NCI-H1092 treated with DMSO at 0.1 percent for 48 hours (cell line): ENCODE measurements around the gene PYGL.
"Not testable (repeated sequence)": the region's sequence is repeated elsewhere in the genome, so short reads cannot be mapped to it uniquely, and the experiment has no call there.

ENCODE experiments used
- DNase-seq: peaks from one replicate; lab custom pipeline; 2025; lab: John Stamatoyannopoulos, UW

Gene PYGL

GRCh38 chr14:50926851-50927386 lies 17.4 kb downstream of the PYGL start:
- no peak for DNase-seq

DNA sequence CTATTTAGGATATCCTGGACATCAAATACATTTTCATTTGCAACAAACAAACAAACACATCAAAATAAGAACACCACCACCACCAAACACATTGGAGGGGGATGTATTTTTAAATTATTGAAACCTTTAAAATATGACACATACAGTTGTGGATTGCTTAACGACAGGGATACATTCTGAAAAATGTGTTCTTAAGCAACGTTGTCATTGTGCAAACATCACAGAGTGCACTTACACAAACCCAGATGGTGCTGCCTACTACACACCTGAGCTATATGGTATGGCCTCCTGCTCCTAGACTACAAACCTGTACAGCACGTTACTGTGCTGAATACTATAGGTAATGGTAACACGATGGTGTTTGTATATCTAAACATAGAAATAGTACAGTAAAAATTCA lies 19.4 kb downstream of the PYGL start:
- DNase-seq: no peak

DNA sequence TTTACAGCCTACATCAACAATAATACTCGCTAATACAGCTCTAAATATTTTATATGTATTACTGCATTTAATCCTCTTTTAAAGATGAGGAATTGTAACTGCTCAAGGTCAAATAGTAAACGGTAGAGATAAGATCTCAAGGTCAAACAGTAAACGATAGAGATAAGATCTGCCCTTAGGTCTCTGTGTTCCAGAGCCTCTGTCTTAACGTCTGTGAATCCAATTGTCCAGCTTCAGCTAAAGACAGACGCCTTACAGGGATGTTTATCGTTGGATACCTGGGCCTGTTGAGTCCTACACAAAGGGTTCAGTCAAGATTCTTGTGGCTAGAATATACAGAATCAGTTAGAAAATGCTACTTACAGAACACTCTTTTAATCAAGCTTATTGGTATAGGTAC lies 20.0 kb downstream of the PYGL start:
- DNase-seq: no peak

GRCh38 chr14:50922803-50923202 lies 21.5 kb downstream of the PYGL start:
- no peak for DNase-seq

- DNase-seq: no peak
Measured at GRCh38 chr14:50920482-50921230, 23.6 kb downstream of the PYGL start.

DNA sequence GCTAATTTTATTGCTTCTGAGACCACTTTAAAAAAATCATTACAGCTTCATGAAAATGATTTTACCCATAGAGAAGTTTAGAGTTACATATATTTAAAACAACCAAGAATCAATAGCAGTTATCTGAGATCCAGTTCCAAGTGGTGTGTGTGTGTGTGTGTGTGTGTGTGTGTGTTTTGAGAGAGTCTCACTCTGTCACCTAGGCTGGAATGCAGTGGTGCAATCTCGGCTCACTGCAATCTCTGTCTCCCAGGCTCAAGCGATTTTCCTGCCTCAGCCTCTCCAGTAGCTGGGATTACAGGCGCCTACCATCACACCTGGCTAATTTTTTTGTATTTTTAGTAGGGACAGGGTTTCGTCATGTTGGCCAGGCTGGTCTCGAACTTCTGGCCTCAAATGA lies 24.8 kb downstream of the PYGL start:
- DNase-seq: not testable (repeated sequence)

- no peak for DNase-seq
Measured at GRCh38 chr14:50917449-50917848, 26.8 kb downstream of the PYGL start.

GRCh38 chr14:50910495-50911420 lies 33.5 kb downstream of the PYGL start:
- DNase-seq: no peak

- no peak for DNase-seq
Measured at GRCh38 chr14:50906326-50907065, 37.8 kb downstream of the PYGL start.

DNA sequence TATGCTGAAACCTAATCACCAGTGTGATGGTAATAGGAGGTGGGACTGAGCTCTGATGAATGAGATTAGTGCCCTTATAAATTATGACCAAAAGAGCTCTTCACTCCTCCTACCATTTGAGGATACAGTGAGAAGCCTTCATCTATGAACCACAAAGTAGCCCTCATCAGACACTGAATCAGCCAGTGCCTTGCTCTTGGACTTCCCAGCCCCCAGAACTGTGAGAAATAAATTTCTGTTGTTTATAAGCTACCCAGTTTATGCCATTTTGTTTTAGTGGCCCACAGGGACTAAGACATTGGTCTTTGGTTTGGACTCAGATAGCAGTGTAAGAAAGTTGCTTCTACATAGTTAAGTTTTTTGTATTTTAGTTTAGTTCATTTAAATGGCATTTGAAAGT lies 39.6 kb downstream of the PYGL start:
- DNase-seq: no peak

- no peak for DNase-seq
Measured at GRCh38 chr14:50901361-50901760, 42.9 kb downstream of the PYGL start.

- no peak for DNase-seq
Measured at GRCh38 chr14:50897658-50898175, 46.6 kb downstream of the PYGL start.

DNA sequence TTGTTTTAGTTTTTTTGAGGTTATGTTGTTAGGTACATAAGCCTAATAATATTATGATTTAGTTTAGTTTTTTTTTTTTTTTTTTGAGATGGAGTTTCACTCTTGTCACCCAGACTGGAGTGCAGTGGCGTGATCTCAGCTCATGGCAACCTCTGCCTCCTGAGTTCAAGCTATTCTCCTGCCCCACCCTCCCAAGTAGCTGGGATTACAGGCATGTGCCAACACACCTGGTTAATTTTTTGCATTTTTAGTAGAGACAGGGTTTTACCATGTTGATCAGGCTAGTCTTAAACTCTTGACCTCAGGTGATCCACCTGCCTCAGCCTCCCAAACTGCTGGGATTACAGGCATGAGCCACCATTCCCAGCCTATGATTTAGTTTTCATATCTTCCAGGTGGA lies 47.3 kb downstream of the PYGL start:
- not testable (repeated sequence) for DNase-seq

DNA sequence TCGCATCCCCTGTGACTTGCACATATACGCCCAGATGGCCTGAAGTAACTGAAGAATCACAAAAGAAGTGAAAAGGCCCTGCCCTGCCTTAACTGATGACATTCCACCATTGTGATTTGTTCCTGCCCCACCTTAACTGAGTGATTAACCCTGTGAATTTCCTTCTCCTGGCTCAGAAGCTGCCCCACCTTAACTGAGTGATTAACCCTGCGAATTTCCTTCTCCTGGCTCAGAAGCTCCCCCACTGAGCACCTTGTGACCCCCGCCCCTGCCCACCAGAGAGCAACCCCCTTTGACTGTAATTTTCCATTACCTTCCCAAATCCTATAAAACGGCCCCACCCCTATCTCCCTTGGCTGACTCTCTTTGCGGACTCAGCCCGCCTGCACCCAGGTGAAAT lies 47.9 kb downstream of the PYGL start:
- not testable (repeated sequence) for DNase-seq

DNA sequence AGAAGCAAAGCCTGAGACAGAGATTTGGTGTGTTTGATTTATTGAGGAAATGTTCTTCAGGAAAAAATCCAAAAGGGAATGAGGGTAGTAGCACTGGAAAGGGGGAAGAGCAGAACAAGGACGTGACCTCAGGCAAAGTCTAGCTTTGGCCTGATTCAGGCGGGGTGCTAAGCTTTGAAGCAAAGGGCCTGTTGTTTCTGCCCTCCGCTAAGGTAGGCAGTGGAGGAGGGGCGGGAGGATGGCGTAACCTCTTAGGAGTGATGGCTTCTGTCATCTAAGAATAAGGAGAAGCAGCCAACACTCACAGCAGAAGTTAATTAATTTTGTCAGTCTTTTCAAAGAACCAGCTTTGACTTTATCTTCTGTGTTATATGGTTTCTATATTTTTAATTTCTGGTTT lies 52.0 kb downstream of the PYGL start:
- no peak for DNase-seq

GRCh38 chr14:50887476-50887875 lies 56.8 kb downstream of the PYGL start:
- DNase-seq: no peak

- DNase-seq: no peak
Measured at GRCh38 chr14:50883827-50884197, 60.5 kb downstream of the PYGL start.

DNA sequence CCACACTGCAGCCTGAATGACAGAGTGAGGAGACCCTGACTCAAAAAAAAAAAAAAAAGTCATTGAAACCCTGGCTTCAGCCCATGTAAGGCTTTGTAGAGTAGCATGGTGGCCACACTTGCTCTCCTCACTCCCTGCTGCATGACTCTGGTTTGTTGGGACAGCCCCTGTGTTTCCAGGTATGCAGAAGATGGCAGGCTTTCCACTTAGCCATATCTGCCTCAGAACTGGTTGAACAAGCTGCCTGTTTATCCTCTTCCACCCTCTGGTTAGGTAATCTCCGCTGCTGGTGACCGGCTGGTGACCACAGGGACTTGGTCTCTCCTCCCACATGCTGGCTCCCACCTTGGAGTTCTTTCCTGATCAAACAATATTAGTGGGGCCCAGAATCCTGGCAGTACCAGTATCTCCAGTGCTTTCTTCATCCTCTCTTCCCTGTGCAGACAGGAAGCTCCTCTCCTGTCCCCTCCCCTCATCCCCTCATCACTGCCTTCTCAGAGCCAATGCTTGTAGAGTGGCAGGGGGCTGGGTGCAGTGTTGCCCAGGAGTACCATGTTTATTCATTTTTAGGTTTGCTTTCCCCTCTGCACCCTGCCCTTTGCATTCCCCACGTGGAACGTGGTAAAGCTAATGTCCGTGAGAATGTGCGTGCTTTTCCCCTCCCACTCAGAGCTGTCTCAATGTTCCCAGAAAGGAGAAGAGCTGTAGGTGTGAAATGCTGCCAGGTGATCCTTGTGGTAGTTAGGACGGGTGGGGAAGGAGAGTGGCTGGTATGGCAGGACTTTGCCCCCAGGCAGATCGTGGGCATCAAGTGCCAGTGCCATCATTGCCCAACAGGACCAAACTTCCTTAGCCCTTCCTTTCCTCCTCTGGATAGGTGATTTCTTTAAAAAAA lies 61.1 kb downstream of the PYGL start:
- no peak for DNase-seq

DNA sequence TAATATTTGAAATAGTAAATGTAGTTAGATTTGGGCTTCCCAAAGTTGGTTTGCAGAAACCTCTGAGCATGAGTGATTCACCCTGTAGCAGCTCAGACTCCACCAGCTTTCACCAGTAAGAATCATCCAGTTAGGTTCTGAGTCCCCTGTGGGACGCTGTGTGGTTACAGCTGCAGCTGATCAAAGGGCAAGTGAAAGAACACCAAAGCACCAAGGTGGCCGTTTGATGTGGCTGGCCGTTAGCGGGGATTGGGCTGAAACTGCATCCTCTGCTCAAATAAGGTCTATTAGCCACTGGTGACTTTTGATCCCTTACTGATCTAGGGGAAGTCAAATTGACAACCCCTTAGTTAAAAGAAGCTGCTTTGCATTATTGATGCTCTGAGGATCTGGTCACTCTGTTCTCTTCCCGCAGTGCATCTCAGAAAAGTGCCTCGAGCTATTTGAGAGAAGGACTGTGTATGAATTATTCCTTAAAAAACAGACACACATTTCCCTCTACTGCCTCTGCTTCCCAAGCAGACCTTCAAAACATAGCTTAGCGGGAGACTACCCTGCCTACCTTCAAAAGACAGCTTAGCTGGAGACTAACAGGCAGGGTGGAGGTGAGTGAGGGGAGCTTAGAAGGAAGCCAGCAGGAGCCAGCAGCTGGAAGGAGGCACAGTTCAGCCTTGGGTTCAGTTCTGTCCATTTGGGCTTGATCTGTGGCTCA lies 68.8 kb downstream of the PYGL start:
- no peak for DNase-seq

- peak; percentile 23 for DNase-seq
Measured at GRCh38 chr14:50874757-50875156, 69.5 kb downstream of the PYGL start.
